HG03139 (cell line): ENCODE measurements around the gene CLDN11.

Experiments used
- ATAC-seq: cut with Tn5 transposase; IDR thresholded peaks from one replicate; pipeline ENCODE4 v1.9.1; 2021; ENCODE audit not compliant: unreplicated experiment

Gene CLDN11

GRCh38 chr3:170418422-170419398 lies at the start of gene CLDN11:
Gene CLDN11 (plus strand): TSS chr3:170418868. CDS start chr3:170419067, 199 bp downstream.
- ATAC-seq = no peak

- no peak for ATAC-seq
These were observed 49.7 kb upstream of the CLDN11 start for GRCh38 chr3:170368921-170369320.

- no peak for ATAC-seq
These were observed 46.3 kb upstream of the CLDN11 start for GRCh38 chr3:170372190-170372879.

- no peak for ATAC-seq
These were observed 35.1 kb upstream of the CLDN11 start for GRCh38 chr3:170383567-170383966.

GRCh38 chr3:170386468-170386867 lies 32.2 kb upstream of the CLDN11 start:
- ATAC-seq = no peak

- ATAC-seq = no peak
These were observed 30.7 kb upstream of the CLDN11 start for GRCh38 chr3:170387950-170388349.

GRCh38 chr3:170391108-170391507 lies 27.6 kb upstream of the CLDN11 start:
- no peak for ATAC-seq

GRCh38 chr3:170397685-170398084 lies 21.0 kb upstream of the CLDN11 start:
- no peak for ATAC-seq

GRCh38 chr3:170405101-170405500 lies 13.6 kb upstream of the CLDN11 start:
- no peak for ATAC-seq

- no peak for ATAC-seq
These were observed 8.1 kb upstream of the CLDN11 start for GRCh38 chr3:170410428-170411029.

GRCh38 chr3:170413291-170413690 lies 5.4 kb upstream of the CLDN11 start:
- no peak for ATAC-seq

GRCh38 chr3:170414202-170414663 lies 4.4 kb upstream of the CLDN11 start:
- no peak for ATAC-seq

GRCh38 chr3:170417090-170417489 lies 1.6 kb upstream of the CLDN11 start:
- no peak for ATAC-seq

GRCh38 chr3:170419557-170420087 lies 954 bp downstream of the CLDN11 start:
- ATAC-seq = no peak

- no peak for ATAC-seq
These were observed 1.7 kb downstream of the CLDN11 start for GRCh38 chr3:170420307-170420821.

- no peak for ATAC-seq
These were observed 2.5 kb downstream of the CLDN11 start for GRCh38 chr3:170421111-170421641.

GRCh38 chr3:170421758-170422157 lies 3.1 kb downstream of the CLDN11 start:
- ATAC-seq = no peak

- ATAC-seq = no peak
These were observed 4.4 kb downstream of the CLDN11 start for GRCh38 chr3:170423001-170423615.

- no peak for ATAC-seq
These were observed 6.2 kb downstream of the CLDN11 start for GRCh38 chr3:170424879-170425278.

- ATAC-seq = no peak
These were observed 7.0 kb downstream of the CLDN11 start for GRCh38 chr3:170425491-170426239.
